WTC11 (cell line): ENCODE measurements around the gene GTSE1. TPM values are rescaled to one million over a fixed set of nuclear protein-coding genes. Genes with fewer than 3 reads are reported as not detected.

Experiments
- ATAC-seq: fragments of 200-7000 bp; cut with Tn5 transposase; 2 replicates; pipeline ENCODE4 v1.10.0; 2021; ENCODE audit warnings: mild to moderate bottlenecking, moderate library complexity
- Bru-seq: library from RNA; stranded (reverse); fragments of 400-500 nt; gene quantifications from one replicate; lab custom pipeline; 2021; lab: Mats Ljungman, UMichigan
- CTCF ChIA-PET: fragments of 300-600 bp; sonication (Branson Sonifier 250); formaldehyde crosslinking; loops from one replicate; lab custom pipeline; 2021; ENCODE audit warnings: antibody characterized with exemption; lab: Charles Lee
- POLR2A ChIA-PET: fragments of 350-600 bp; sonication (Branson Sonifier 250); formaldehyde crosslinking; loops from one replicate; lab custom pipeline; 2021; ENCODE audit warnings: antibody characterized with exemption; lab: Charles Lee
- DNase-seq: peaks from one replicate; pipeline ENCODE4 v3.0.0; 2021; ENCODE audit warnings: low spot score
- H3K27ac Mint-ChIP-seq: 2 replicates; pipeline ENCODE4 v1.8.0; 2021; ENCODE audit warnings: mixed read lengths
- H3K27me3 Mint-ChIP-seq: 2 replicates; pipeline ENCODE4 v1.8.0; 2021; ENCODE audit warnings: low read depth, mild to moderate bottlenecking, moderate library complexity, mixed read lengths
- H3K36me3 Mint-ChIP-seq: 2 replicates; pipeline ENCODE4 v1.8.0; 2021; ENCODE audit warnings: mixed read lengths
- H3K4me1 Mint-ChIP-seq: 2 replicates; pipeline ENCODE4 v1.8.0; 2022; ENCODE audit warnings: mixed read lengths
- H3K4me3 Mint-ChIP-seq: 2 replicates; pipeline ENCODE4 v1.8.0; 2021; ENCODE audit warnings: mild to moderate bottlenecking, moderate library complexity, mixed read lengths
- H3K9me3 Mint-ChIP-seq: 2 replicates; pipeline ENCODE4 v1.8.0; 2021; ENCODE audit warnings: mixed read lengths
- AFF4 ChIP-seq: sonication (generic); formaldehyde crosslinking; IDR thresholded peaks from 2 replicates; pipeline ENCODE4 v1.8.1; 2023; ENCODE audit warnings: mild to moderate bottlenecking, missing genetic modification reagents, borderline replicate concordance
- ATF1 ChIP-seq: sonication (generic); formaldehyde crosslinking; IDR thresholded peaks from 2 replicates; pipeline ENCODE4 v1.8.1; 2023; ENCODE audit warnings: mild to moderate bottlenecking, moderate library complexity, missing genetic modification reagents
- CTCF ChIP-seq: fragments of 200-600 bp; IDR thresholded peaks from 2 replicates; pipeline ENCODE4 v1.8.0; 2022; ENCODE audit warnings: antibody characterized with exemption
- ERG ChIP-seq: fragments of 250-450 bp; sonication (Bioruptor Pico); IDR thresholded peaks from 2 replicates; pipeline ENCODE4 v1.8.0; 2021; ENCODE audit warnings: mild to moderate bottlenecking
- GABPB1 ChIP-seq: sonication (generic); formaldehyde crosslinking; IDR thresholded peaks from 2 replicates; pipeline ENCODE4 v1.8.1; 2023; ENCODE audit warnings: mild to moderate bottlenecking, missing genetic modification reagents
- IRF2 ChIP-seq: sonication (generic); formaldehyde crosslinking; IDR thresholded peaks from 2 replicates; pipeline ENCODE4 v1.8.0; 2022; ENCODE audit warnings: low read depth, missing genetic modification reagents, borderline replicate concordance
- JUN ChIP-seq: sonication (generic); formaldehyde crosslinking; IDR thresholded peaks from 2 replicates; pipeline ENCODE4 v1.8.0; 2023; ENCODE audit warnings: mild to moderate bottlenecking, missing genetic modification reagents
- MAX ChIP-seq: sonication (generic); formaldehyde crosslinking; IDR thresholded peaks from 2 replicates; pipeline ENCODE4 v1.8.0; 2022; ENCODE audit warnings: mild to moderate bottlenecking, missing genetic modification reagents
- PREB ChIP-seq: sonication (generic); formaldehyde crosslinking; IDR thresholded peaks from 2 replicates; pipeline ENCODE4 v1.8.1; 2022; ENCODE audit warnings: mild to moderate bottlenecking, missing genetic modification reagents, moderate library complexity, borderline replicate concordance
- PRRX2 ChIP-seq: fragments of 250-450 bp; sonication (Bioruptor Pico); IDR thresholded peaks from 2 replicates; pipeline ENCODE4 v1.8.0; 2021; ENCODE audit warnings: mild to moderate bottlenecking
- SMAD3 ChIP-seq: sonication (generic); formaldehyde crosslinking; IDR thresholded peaks from 2 replicates; pipeline ENCODE4 v1.8.0; 2022; ENCODE audit warnings: missing genetic modification reagents, mild to moderate bottlenecking, borderline replicate concordance
- SOX15 ChIP-seq: fragments of 250-450 bp; sonication (Bioruptor Pico); IDR thresholded peaks from 2 replicates; pipeline ENCODE4 v1.9.0; 2021; ENCODE audit warnings: mild to moderate bottlenecking
- SP1 ChIP-seq: sonication (generic); formaldehyde crosslinking; conservative IDR thresholded peaks from 2 replicates; pipeline ENCODE4 v1.8.1; 2022; ENCODE audit warnings: missing genetic modification reagents
- STAT6 ChIP-seq: sonication (generic); formaldehyde crosslinking; conservative IDR thresholded peaks from 2 replicates; pipeline ENCODE4 v1.8.1; 2023; ENCODE audit warnings: mild to moderate bottlenecking, low read depth, missing genetic modification reagents, moderate library complexity
- ZNF425 ChIP-seq: fragments of 250-450 bp; sonication (Bioruptor Pico); conservative IDR thresholded peaks from 2 replicates; pipeline ENCODE4 v1.9.0; 2021; ENCODE audit warnings: mild to moderate bottlenecking
- ZSCAN18 ChIP-seq: fragments of 250-450 bp; sonication (Bioruptor Pico); IDR thresholded peaks from 2 replicates; pipeline ENCODE4 v2.1.2; 2022; ENCODE audit warnings: mild to moderate bottlenecking, moderate library complexity
- long read RNA-seq, 3 experiments: library from RNA in 1 of 3; library from capped mRNA in 1 of 3; library from polyadenylated mRNA in 1 of 3; unstranded in 2 of 3; stranded (forward) in 1 of 3; transcript quantifications; one replicate each; pipeline ENCODE4 v2.0.0, GENCODE V29; 2021
- total RNA-seq: library from RNA; stranded (reverse); gene quantifications from 3 replicates; pipeline ENCODE4 v1.2.3, GENCODE V29; 2021

The GTSE1 gene
- 45.4 to 56.1 TPM (median 45.4 TPM) in 3 replicates for total RNA-seq
- Bru-seq, nascent RNA = percentile 69 among the genes with signal in this experiment
- long read RNA-seq, experiment 1, transcript GTSE1-201 (12 exons, 3,112 nt) = major isoform, 29 of 177 reads
- long read RNA-seq, experiment 1, partial matches to known transcripts = 92 of 177 reads
- long read RNA-seq, experiment 1, other reads (novel, unspliced or antisense) = 55 of 177 reads
- long read RNA-seq, experiment 2, partial matches to known transcripts = 26 of 49 reads
- long read RNA-seq, experiment 2, other reads (novel, unspliced or antisense) = 19 of 49 reads
- long read RNA-seq, experiment 3, partial matches to known transcripts = 1 of 1 reads
- long read RNA-seq, experiment 3, other reads (novel, unspliced or antisense) = 0 of 1 reads

- Mint-ChIP-seq H3K4me1 (peaks cover 27% of the 10 kb centered on the region), H3K9me3 (no peaks in the 10 kb centered on the region), H3K27me3 (no peaks in the 10 kb centered on the region; the same call in 1 of the 2 replicates), H3K4me3 (peak within 1 kb of the TSS; percentile 92), H3K36me3 (peaks cover 35% of the 10 kb centered on the region), H3K27ac (peak within 1 kb of the TSS; percentile 73)
- DNase-seq (peak; percentile 98), ATAC-seq (peak; percentile 97)
- ChIA-PET POLR2A (interaction anchor here (0.6 to 1.4 kb wide), 3 partner anchors 8 to 146 kb away, joined by 3 to 8 read pairs (median 4); partner anchors contain the start of gene TTC38), CTCF (interaction anchor here (1.1 to 3.1 kb wide), 9 partner anchors 17 to 290 kb away, joined by 3 to 12 read pairs (median 4); partner anchors contain the start of genes CDPF1 and TTC38)
- TF ChIP-seq AFF4 (CRISPR knock-in tag) (no peak), ATF1 (no peak), JUN (CRISPR knock-in tag) (0 out of 2 replicates have a peak, but pooled peaks have one; percentile 28), CTCF (no peak), PRRX2 (CRISPR knock-in tag) (no peak), MAX (CRISPR knock-in tag) (peak; percentile 82; the same call in 1 of the 2 replicates), PREB (CRISPR knock-in tag) (peak; percentile 48; the same call in 1 of the 2 replicates), SP1 (CRISPR knock-in tag) (peak; percentile 79), ERG (no peak), ZNF425 (no peak), SMAD3 (CRISPR knock-in tag) (no peak), SOX15 (CRISPR knock-in tag) (no peak), STAT6 (no peak), IRF2 (CRISPR knock-in tag) (no peak), GABPB1 (CRISPR knock-in tag) (peak; percentile 94), ZSCAN18 (CRISPR knock-in tag) (no peak)
Observed at GRCh38 chr22:46296257-46297150, at the start of gene GTSE1. TSS of gene GTSE1 (plus strand) at chr22:46296870. CDS start at chr22:46297401, 531 bp downstream.
